ENCODE data around the gene KIDINS220.

The KIDINS220 gene

GRCh38 chr2:8837795-8838140, 355 bp upstream of the KIDINS220 start:
- Mint-ChIP-seq H3K9me3 (no peaks in the 10 kb centered on the region), H3K27me3 (no peaks in the 10 kb centered on the region), H3K36me3 (peaks cover 2% of the 10 kb centered on the region), H3K4me3 (peak overlapping the region; percentile 99), H3K4me1 (peaks cover 49% of the 10 kb centered on the region), H3K27ac (peak overlapping the region; percentile 55)

GRCh38 chr2:8835279-8835678, 2.1 kb downstream of the KIDINS220 start:
- H3K36me3 Mint-ChIP-seq, result peaks cover 2% of the 10 kb centered on the region
- no peaks in the 10 kb centered on the region for H3K27me3 Mint-ChIP-seq
- no peaks in the 10 kb centered on the region for H3K9me3 Mint-ChIP-seq
- H3K27ac Mint-ChIP-seq, result no peak overlapping the region
- H3K4me1 Mint-ChIP-seq, result peaks cover 72% of the 10 kb centered on the region
- H3K4me3 Mint-ChIP-seq, result peak overlapping the region; percentile 89

DNA sequence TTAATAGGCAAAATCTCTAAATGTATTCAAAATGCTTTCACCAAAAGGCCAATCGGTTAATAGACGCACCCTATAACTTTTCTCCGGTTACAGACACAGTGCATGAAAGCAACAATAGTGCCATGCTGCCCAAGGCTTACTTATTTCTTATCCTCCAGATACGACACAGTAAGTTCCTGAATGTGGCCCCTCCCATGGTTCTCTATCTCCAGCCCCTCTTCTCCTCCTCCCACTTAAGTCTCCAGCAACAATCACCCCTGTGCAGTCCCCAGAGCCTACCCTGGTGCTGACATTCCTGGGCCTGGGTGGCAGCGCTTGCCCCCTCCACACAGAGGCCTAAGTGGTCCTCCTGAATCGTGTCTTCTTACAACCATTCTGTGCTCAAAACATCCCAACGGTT, 3.6 kb downstream of the KIDINS220 start:
- Mint-ChIP-seq H3K27me3 (no peaks in the 10 kb centered on the region), H3K27ac (no peak overlapping the region), H3K36me3 (peaks cover 2% of the 10 kb centered on the region), H3K4me3 (peak overlapping the region; percentile 2), H3K4me1 (peaks cover 81% of the 10 kb centered on the region), H3K9me3 (no peaks in the 10 kb centered on the region)

DNA sequence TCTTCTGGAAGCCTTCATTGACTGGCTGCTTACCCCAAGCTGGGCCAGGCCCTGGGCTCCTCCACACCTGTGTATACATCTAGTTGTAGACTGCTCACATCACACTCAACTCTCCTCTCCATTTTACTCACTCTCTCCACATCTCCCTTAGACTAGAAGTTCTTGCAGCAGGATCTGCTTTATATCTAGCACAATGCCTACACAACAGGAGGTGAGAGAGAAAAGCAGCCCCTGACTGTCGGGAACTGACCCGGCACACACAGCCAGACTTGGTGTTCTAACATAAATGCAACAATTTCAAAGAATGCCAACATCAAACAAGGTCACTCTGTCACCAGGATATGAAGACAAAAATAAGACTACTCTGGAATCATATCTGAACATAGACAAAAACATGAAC, 5.9 kb downstream of the KIDINS220 start:
- peaks cover 6% of the 10 kb centered on the region for H3K36me3 Mint-ChIP-seq
- no peaks in the 10 kb centered on the region for H3K9me3 Mint-ChIP-seq
- H3K4me3 Mint-ChIP-seq, result no peak overlapping the region
- H3K27me3 Mint-ChIP-seq, result no peaks in the 10 kb centered on the region
- peaks cover 79% of the 10 kb centered on the region for H3K4me1 Mint-ChIP-seq
- H3K27ac Mint-ChIP-seq, result peak overlapping the region; percentile 12

DNA sequence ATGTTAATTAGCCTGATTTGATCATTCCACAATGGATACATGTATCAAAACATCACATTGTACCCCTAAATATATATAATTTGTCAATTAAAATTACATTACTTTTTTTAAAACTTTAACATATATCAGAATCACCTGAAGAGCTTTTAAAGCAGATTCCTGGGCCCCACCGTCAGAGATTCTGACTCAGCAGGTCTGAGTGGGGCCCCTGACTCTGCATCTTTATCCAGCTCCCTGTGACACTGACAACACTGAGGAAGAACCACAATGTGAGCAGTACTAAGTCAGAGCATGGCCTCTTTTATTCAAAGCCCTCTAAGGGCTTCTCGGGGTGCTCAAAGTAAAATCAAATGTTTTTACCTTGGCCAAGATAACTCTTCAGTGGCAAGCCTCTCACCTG, 9.7 kb downstream of the KIDINS220 start:
- no peaks in the 10 kb centered on the region for H3K27me3 Mint-ChIP-seq
- no peak overlapping the region for H3K27ac Mint-ChIP-seq
- H3K9me3 Mint-ChIP-seq, result no peaks in the 10 kb centered on the region
- H3K4me3 Mint-ChIP-seq, result no peak overlapping the region
- peaks cover 8% of the 10 kb centered on the region for H3K36me3 Mint-ChIP-seq
- peaks cover 42% of the 10 kb centered on the region for H3K4me1 Mint-ChIP-seq

DNA sequence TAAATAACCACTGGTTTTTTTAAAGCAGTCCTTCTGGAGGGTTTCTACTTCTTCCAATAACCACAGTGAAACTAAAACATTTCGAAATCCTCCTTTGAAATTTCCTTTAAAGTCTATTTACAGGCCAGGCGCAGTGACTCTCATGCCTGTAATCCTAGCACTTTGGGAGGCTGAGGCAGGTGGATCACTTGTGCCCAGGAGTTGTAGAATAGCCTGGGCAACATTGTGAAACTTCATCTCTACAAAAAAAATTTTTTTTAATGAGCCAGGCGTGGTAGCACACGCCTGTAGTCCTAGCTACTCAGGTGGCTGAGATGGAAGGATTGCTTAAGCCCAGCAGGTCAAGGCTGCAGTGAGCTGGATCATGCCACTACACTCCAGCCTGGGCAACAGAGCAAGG, 15.2 kb downstream of the KIDINS220 start:
- Mint-ChIP-seq H3K27ac (no peak overlapping the region), H3K36me3 (peaks cover 19% of the 10 kb centered on the region), H3K9me3 (no peaks in the 10 kb centered on the region), H3K27me3 (no peaks in the 10 kb centered on the region), H3K4me1 (no peaks in the 10 kb centered on the region), H3K4me3 (no peak overlapping the region)

DNA sequence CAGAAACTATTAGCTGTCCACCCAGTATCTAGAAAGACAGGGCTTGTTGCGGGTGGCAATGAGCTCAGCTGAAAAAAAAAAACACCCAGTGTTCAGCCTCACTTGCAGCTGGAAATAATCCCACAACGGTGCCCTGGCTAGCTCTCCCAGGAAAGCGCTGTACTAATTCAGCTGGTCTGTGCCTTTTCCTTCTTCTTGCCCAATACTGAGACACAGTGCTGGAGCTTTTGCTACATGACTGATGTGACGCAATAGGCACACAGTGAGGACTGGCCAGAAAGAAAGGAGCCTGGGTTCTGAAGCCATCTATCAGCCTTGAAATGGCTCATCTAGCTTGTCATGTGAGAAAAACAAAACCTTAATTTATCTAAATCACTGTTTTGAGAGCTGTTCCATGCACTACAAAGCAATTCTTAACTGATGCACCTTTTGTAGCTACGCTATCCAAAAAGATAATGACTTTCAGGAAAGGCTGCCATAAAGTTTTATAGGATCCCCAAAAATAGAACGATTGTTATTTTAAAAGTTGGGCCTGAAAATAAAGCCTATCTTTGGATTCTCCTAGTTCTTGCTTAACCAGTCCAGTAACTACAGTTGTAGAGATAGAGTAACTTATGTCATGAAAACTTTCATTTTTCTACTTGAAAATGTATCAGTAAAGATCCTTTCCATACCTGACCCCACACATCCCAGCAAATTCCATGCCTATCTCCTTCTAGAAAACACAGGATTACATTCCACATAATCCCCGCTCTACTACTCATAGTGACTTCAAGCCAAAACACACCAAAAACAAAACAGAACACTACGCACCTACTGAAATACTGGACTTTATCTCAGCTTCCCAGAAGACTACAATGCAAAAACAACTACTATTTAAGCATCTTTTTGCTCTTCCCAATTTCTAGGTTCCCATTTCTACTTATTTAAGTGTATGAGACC, 15.9 kb downstream of the KIDINS220 start:
- H3K4me3 Mint-ChIP-seq, result no peak overlapping the region
- no peak overlapping the region for H3K27ac Mint-ChIP-seq
- H3K36me3 Mint-ChIP-seq, result peaks cover 22% of the 10 kb centered on the region
- no peaks in the 10 kb centered on the region for H3K9me3 Mint-ChIP-seq
- no peaks in the 10 kb centered on the region for H3K4me1 Mint-ChIP-seq
- no peaks in the 10 kb centered on the region for H3K27me3 Mint-ChIP-seq

DNA sequence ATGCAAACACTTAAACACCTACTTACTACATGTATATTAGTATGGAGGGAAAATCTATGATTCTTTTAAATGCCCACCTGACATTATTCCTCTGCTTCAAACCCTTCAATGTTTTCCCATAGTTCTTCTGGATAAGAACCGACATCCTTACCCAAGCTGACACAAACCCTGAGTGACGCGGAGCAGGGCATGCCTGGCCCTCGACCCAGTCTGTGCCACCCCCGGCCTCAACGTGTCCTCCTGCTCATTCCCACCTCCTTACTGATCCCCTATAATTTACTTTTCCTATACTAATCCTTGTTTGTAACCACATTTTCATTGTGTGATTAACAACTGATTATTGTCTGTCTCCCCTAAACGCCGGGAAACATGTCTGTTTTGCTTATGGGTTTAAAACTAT, 17.5 kb downstream of the KIDINS220 start:
- peaks cover 24% of the 10 kb centered on the region for H3K36me3 Mint-ChIP-seq

GRCh38 chr2:8819194-8819593, 18.2 kb downstream of the KIDINS220 start:
- Mint-ChIP-seq H3K4me1 (no peaks in the 10 kb centered on the region), H3K27me3 (no peaks in the 10 kb centered on the region), H3K27ac (no peak overlapping the region), H3K9me3 (no peaks in the 10 kb centered on the region), H3K4me3 (no peak overlapping the region), H3K36me3 (peaks cover 23% of the 10 kb centered on the region)

More for the DNA sequence above, 17.5 kb downstream of the KIDINS220 start:
- H3K4me3 Mint-ChIP-seq, result no peak overlapping the region
- H3K27ac Mint-ChIP-seq, result peak overlapping the region; percentile 3
- H3K27me3 Mint-ChIP-seq, result no peaks in the 10 kb centered on the region
- H3K4me1 Mint-ChIP-seq, result no peaks in the 10 kb centered on the region
- no peaks in the 10 kb centered on the region for H3K9me3 Mint-ChIP-seq

- Mint-ChIP-seq H3K36me3 (peaks cover 26% of the 10 kb centered on the region), H3K4me1 (no peaks in the 10 kb centered on the region), H3K4me3 (no peak overlapping the region), H3K27me3 (no peaks in the 10 kb centered on the region), H3K9me3 (no peaks in the 10 kb centered on the region), H3K27ac (no peak overlapping the region)
Measured at GRCh38 chr2:8817221-8817620, 20.2 kb downstream of the KIDINS220 start.

GRCh38 chr2:8806885-8807704, 30.3 kb downstream of the KIDINS220 start:
- Mint-ChIP-seq H3K4me1 (peaks cover 12% of the 10 kb centered on the region), H3K4me3 (no peak overlapping the region), H3K36me3 (peaks cover 47% of the 10 kb centered on the region), H3K9me3 (no peaks in the 10 kb centered on the region), H3K27me3 (no peaks in the 10 kb centered on the region), H3K27ac (no peak overlapping the region)

GRCh38 chr2:8805278-8806210, 31.9 kb downstream of the KIDINS220 start:
- Mint-ChIP-seq H3K27ac (no peak overlapping the region), H3K36me3 (peaks cover 47% of the 10 kb centered on the region), H3K4me1 (peaks cover 21% of the 10 kb centered on the region), H3K9me3 (no peaks in the 10 kb centered on the region), H3K4me3 (no peak overlapping the region), H3K27me3 (no peaks in the 10 kb centered on the region)

- Mint-ChIP-seq H3K4me3 (no peak overlapping the region), H3K27me3 (no peaks in the 10 kb centered on the region), H3K9me3 (no peaks in the 10 kb centered on the region), H3K36me3 (peaks cover 49% of the 10 kb centered on the region), H3K4me1 (peaks cover 26% of the 10 kb centered on the region), H3K27ac (peak overlapping the region; percentile 73)
Measured at GRCh38 chr2:8803658-8804379, 33.6 kb downstream of the KIDINS220 start.

DNA sequence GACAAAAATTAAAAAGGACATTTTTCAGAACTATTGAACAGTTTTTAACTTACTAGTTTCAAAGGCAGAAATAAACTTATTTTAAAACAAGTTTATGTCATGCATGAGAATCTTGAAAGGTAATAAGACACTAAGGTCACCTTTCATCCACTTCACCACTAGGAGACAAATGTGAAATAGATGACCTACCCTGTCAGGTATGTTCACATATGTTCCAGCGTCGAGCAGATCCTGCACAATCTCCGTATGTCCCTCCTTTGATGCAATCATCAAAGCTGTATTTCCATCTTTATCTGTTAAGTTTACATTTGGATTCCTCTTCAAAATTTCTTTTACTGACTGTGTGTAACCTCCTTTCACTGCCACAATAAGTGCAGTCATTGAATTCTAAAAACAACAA, 34.7 kb downstream of the KIDINS220 start:
- no peaks in the 10 kb centered on the region for H3K27me3 Mint-ChIP-seq
- no peak overlapping the region for H3K27ac Mint-ChIP-seq
- no peak overlapping the region for H3K4me3 Mint-ChIP-seq
- peaks cover 29% of the 10 kb centered on the region for H3K4me1 Mint-ChIP-seq
- H3K36me3 Mint-ChIP-seq, result peaks cover 44% of the 10 kb centered on the region
- no peaks in the 10 kb centered on the region for H3K9me3 Mint-ChIP-seq

- Mint-ChIP-seq H3K27ac (no peak overlapping the region), H3K9me3 (no peaks in the 10 kb centered on the region), H3K36me3 (peaks cover 43% of the 10 kb centered on the region), H3K4me1 (peaks cover 38% of the 10 kb centered on the region), H3K27me3 (no peaks in the 10 kb centered on the region), H3K4me3 (no peak overlapping the region)
Measured at GRCh38 chr2:8800821-8801220, 36.6 kb downstream of the KIDINS220 start.
